WERI-Rb-1 (cell line): ENCODE results near the gene SPOCD1.

ENCODE experiments used
- DNase-seq: peaks from one replicate; pipeline ENCODE4 v3.0.0-alpha.2; 2020
- H3K27ac ChIP-seq: fragments of 250-450 bp; sonication (Bioruptor Pico); 2 replicates; pipeline ENCODE4 v1.5.1; 2020; ENCODE audit warnings: mild to moderate bottlenecking, moderate library complexity
- H3K27me3 ChIP-seq: fragments of 250-450 bp; sonication (Bioruptor Pico); 2 replicates; pipeline ENCODE4 v1.5.1; 2021; ENCODE audit warnings: mild to moderate bottlenecking, low read depth, moderate library complexity; ENCODE audit not compliant: insufficient read depth, severe bottlenecking
- H3K36me3 ChIP-seq: fragments of 250-450 bp; sonication (Bioruptor Pico); 2 replicates; pipeline ENCODE4 v1.5.1; 2020; ENCODE audit warnings: mild to moderate bottlenecking, moderate library complexity
- H3K4me3 ChIP-seq: 2 replicates; pipeline ENCODE4 v1.5.1; 2011; ENCODE audit warnings: low read depth, mild to moderate bottlenecking, control low read depth, low read length
- H3K9me3 ChIP-seq: fragments of 250-450 bp; sonication (Bioruptor Pico); 2 replicates; pipeline ENCODE4 v1.5.1; 2021; ENCODE audit warnings: mild to moderate bottlenecking, moderate library complexity; ENCODE audit not compliant: severe bottlenecking
- TF ChIP-seq, protein P1 (sequence below): IDR thresholded peaks from 2 replicates; pipeline ENCODE4 v1.5.1; 2011; ENCODE audit warnings: low read depth, mild to moderate bottlenecking, control low read depth, inconsistent platforms, low read length

Gene SPOCD1

GRCh38 chr1:31834501-31834900 is 18.7 kb upstream of the SPOCD1 start:
- no peaks in the 10 kb centered on the region for H3K27me3 ChIP-seq
- H3K27ac ChIP-seq, result no peak overlapping the region
- TF ChIP-seq, protein P1, sequence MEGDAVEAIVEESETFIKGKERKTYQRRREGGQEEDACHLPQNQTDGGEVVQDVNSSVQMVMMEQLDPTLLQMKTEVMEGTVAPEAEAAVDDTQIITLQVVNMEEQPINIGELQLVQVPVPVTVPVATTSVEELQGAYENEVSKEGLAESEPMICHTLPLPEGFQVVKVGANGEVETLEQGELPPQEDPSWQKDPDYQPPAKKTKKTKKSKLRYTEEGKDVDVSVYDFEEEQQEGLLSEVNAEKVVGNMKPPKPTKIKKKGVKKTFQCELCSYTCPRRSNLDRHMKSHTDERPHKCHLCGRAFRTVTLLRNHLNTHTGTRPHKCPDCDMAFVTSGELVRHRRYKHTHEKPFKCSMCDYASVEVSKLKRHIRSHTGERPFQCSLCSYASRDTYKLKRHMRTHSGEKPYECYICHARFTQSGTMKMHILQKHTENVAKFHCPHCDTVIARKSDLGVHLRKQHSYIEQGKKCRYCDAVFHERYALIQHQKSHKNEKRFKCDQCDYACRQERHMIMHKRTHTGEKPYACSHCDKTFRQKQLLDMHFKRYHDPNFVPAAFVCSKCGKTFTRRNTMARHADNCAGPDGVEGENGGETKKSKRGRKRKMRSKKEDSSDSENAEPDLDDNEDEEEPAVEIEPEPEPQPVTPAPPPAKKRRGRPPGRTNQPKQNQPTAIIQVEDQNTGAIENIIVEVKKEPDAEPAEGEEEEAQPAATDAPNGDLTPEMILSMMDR, result no peak
- H3K4me3 ChIP-seq, result no peak overlapping the region
- no peaks in the 10 kb centered on the region for H3K9me3 ChIP-seq
- H3K36me3 ChIP-seq, result no peaks in the 10 kb centered on the region
- DNase-seq, result no peak

GRCh38 chr1:31831397-31832378 is 15.9 kb upstream of the SPOCD1 start:
- H3K36me3 ChIP-seq, result no peaks in the 10 kb centered on the region
- H3K27ac ChIP-seq, result no peak overlapping the region
- no peak overlapping the region for H3K4me3 ChIP-seq
- no peak for DNase-seq
- no peaks in the 10 kb centered on the region for H3K27me3 ChIP-seq
- H3K9me3 ChIP-seq, result no peaks in the 10 kb centered on the region
- TF ChIP-seq, protein P1, result no peak

DNA sequence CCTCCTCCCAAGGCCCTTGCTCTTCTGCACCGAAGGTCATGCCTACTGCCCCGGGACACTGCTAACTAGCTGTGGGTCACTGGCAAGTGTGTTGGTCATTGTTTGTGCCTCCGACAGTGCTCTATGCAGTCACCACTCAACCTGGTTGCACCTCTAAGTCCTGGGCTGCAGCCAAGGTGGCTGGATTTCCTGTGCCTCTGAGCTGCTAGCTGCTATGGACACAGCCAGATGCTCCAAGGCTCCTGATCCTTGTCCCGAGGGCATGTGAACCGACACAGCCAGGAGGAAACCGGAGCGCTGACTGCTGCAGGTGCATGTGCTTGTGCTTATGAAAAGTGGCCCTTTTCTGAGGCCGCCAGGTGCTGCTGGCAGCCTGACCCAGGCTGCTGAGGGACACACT is 14.7 kb upstream of the SPOCD1 start:
- TF ChIP-seq, protein P1, result no peak
- DNase-seq, result no peak
- Histone ChIP-seq H3K9me3 (no peaks in the 10 kb centered on the region), H3K36me3 (no peaks in the 10 kb centered on the region), H3K27ac (no peak overlapping the region), H3K27me3 (no peaks in the 10 kb centered on the region), H3K4me3 (no peak overlapping the region)

DNA sequence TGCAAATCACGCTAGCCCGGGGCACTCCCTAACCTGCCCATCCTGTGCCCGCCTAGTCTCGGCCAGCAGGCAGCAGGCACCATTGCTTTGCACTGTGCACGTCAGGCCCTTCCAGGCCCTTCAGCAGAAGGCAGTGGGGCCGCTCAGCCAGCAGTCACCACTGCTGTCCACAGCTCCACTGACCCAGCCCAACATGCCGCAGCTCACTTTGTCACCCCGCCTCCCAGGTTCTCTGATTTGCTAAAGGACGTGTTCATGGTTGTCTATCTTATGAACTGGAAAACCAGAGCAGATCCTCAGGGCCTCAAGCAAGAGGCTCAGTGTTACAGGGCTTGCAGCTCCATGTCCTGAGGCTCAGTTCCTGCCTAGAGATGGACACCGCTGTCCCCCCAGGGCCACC is 14.2 kb upstream of the SPOCD1 start:
- H3K4me3 ChIP-seq, result no peak overlapping the region
- H3K27me3 ChIP-seq, result no peaks in the 10 kb centered on the region
- DNase-seq, result no peak
- H3K36me3 ChIP-seq, result no peaks in the 10 kb centered on the region
- no peak overlapping the region for H3K27ac ChIP-seq
- no peaks in the 10 kb centered on the region for H3K9me3 ChIP-seq
- TF ChIP-seq, protein P1, result no peak

DNA sequence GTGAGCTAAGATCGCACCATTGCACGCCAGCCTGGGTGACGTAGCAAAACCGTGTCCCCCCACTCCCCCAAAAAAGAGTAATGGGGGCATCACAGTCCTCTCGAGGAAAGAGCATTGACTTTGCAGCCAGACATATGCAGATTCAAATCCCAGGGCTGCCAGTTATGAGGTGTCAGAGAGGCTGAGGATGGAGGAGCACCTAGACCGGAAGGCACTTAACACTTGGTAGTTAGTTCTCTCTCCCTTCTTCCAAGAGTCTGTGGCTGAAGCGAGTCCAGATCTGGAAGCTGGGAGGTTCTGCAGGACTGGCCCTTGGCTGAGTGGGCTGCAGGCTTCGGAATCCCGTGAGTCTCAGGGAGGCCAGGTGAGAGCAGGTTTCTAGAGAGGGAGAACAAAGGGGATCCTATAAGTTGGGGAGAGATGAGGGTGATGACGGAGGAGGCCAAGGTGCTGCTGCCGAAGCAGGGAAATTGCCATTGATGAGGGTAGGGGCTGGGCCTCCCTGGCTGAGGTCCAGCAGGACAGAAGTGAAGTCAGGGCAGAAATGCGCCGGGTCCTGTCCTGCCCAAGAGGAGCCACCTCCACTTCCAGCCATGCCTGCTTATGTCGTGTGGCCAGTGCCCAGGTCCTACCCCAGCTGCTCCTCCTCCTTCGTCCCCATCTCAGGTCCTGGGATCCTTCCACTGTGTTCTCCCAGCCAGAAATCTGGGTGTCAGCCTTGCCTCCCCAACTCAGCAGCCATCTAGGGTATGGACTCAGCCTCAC is 13.3 kb upstream of the SPOCD1 start:
- H3K9me3 ChIP-seq, result no peaks in the 10 kb centered on the region
- no peak for DNase-seq
- no peak overlapping the region for H3K4me3 ChIP-seq
- no peaks in the 10 kb centered on the region for H3K27me3 ChIP-seq
- TF ChIP-seq, protein P1, result no peak
- no peak overlapping the region for H3K27ac ChIP-seq
- H3K36me3 ChIP-seq, result no peaks in the 10 kb centered on the region
